ENCODE measurements around the gene LZTR1. TPM values are rescaled to one million over a fixed set of nuclear protein-coding genes. Genes with fewer than 3 reads are reported as not detected.

LZTR1 gene
- total and polyA plus RNA-seq, 4 donors: 7.9 to 32.5 (median 13.2) TPM

DNA sequence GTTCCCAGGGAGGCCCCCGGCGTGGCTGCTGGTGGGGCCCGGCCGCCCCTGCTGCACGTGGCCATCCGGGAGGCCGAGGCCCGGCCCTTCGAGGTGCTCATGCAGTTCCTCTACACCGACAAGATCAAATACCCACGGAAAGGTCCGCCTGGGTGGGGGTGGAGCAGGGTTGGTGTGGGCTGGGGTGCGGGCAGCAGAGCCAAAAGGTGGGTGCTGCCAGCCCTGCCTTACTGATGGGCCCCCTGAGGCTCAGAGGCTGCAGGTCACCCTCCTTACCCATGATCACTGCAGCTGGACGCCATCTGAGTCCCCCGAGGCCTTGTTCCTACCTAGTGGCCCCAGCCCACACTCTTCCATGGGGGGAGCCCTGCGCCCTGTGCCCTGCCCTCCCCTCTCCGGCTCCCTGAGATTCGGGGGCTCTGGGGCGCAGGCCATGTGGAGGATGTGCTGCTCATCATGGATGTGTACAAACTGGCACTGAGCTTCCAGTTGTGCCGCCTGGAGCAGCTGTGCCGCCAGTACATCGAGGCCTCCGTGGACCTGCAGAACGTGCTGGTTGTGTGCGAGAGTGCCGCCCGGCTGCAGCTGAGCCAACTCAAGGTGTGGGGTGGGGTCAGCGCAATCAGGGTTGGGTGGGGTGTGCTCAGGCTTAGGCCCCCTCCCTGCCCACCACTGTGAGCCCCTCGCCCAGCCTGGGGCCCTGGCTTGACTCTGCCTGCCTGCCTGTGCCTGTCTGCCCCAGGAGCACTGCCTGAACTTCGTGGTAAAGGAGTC lies 12.2 kb downstream of the LZTR1 start:
- no peak for DNase-seq (ENCODE audit: low spot score)
- H3K36me3 ChIP-seq (ENCODE audit: control insufficient read depth in 4 of 4, insufficient read depth in 3 of 4, low read depth in 1 of 4, low read length in 3 of 4): peaks cover 4 to 61% (median 13%) of the 10 kb centered on the region in 4 donors
- WGBS: 97% methylated on average over 30 of the region's 30 CpGs

DNA sequence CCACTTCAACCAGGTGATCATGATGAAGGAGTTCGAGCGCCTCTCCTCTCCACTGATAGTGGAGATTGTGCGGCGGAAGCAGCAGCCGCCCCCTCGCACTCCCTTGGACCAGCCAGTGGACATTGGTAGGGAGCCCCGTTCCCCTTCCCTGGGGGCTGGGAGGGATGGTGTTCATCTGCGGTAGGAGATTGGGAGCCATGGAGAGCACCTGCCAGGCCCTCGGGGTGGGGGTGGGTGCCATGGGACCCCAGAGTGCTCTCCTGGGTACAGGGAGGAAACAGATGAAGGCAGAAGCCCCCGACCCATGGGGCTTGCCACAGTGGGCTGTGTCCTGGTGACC lies 12.8 kb downstream of the LZTR1 start:
- H3K4me1 ChIP-seq (ENCODE audit: control insufficient read depth in 4 of 4, insufficient read depth in 4 of 4, low read length in 3 of 4): peaks cover 0 to 5% (median 2%) of the 10 kb centered on the region in 4 donors
- DNase-seq (ENCODE audit: low spot score): no peak
- TF ChIP-seq, protein P1, sequence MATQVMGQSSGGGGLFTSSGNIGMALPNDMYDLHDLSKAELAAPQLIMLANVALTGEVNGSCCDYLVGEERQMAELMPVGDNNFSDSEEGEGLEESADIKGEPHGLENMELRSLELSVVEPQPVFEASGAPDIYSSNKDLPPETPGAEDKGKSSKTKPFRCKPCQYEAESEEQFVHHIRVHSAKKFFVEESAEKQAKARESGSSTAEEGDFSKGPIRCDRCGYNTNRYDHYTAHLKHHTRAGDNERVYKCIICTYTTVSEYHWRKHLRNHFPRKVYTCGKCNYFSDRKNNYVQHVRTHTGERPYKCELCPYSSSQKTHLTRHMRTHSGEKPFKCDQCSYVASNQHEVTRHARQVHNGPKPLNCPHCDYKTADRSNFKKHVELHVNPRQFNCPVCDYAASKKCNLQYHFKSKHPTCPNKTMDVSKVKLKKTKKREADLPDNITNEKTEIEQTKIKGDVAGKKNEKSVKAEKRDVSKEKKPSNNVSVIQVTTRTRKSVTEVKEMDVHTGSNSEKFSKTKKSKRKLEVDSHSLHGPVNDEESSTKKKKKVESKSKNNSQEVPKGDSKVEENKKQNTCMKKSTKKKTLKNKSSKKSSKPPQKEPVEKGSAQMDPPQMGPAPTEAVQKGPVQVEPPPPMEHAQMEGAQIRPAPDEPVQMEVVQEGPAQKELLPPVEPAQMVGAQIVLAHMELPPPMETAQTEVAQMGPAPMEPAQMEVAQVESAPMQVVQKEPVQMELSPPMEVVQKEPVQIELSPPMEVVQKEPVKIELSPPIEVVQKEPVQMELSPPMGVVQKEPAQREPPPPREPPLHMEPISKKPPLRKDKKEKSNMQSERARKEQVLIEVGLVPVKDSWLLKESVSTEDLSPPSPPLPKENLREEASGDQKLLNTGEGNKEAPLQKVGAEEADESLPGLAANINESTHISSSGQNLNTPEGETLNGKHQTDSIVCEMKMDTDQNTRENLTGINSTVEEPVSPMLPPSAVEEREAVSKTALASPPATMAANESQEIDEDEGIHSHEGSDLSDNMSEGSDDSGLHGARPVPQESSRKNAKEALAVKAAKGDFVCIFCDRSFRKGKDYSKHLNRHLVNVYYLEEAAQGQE (IDR thresholded peaks at IDR 0.05): no peak
- 96% methylated on average over 10 of the region's 10 CpGs for WGBS
- no peak overlapping the region for H3K27ac ChIP-seq (ENCODE audit: low read depth in 1 of 2, low read length in 2 of 2)
- no peak overlapping the region for H3K4me3 ChIP-seq (ENCODE audit: low read depth in 1 of 3, low read length in 3 of 3)
- peaks cover 4 to 66% (median 13%) of the 10 kb centered on the region in 4 donors for H3K36me3 ChIP-seq (ENCODE audit: control insufficient read depth in 4 of 4, insufficient read depth in 3 of 4, low read depth in 1 of 4, low read length in 3 of 4)
- H3K27me3 ChIP-seq (ENCODE audit: control insufficient read depth in 4 of 4, insufficient read depth in 4 of 4, low read length in 3 of 4): no peaks in the 10 kb centered on the region
- no peaks in the 10 kb centered on the region for H3K9me3 ChIP-seq (ENCODE audit: control insufficient read depth in 4 of 4, low read length in 3 of 4)
- H3K9ac ChIP-seq (ENCODE audit: low read depth in 1 of 2, low read length in 2 of 2): no peak overlapping the region

More for the DNA sequence above, 12.2 kb downstream of the LZTR1 start:
- Histone ChIP-seq H3K9me3 (ENCODE audit: control insufficient read depth in 4 of 4, low read length in 3 of 4) (no peaks in the 10 kb centered on the region), H3K27me3 (ENCODE audit: control insufficient read depth in 4 of 4, insufficient read depth in 4 of 4, low read length in 3 of 4) (no peaks in the 10 kb centered on the region), H3K27ac (ENCODE audit: low read depth in 1 of 2, low read length in 2 of 2) (no peak overlapping the region), H3K9ac (ENCODE audit: low read depth in 1 of 2, low read length in 2 of 2) (no peak overlapping the region), H3K4me3 (ENCODE audit: low read depth in 1 of 3, low read length in 3 of 3) (no peak overlapping the region), H3K4me1 (ENCODE audit: control insufficient read depth in 4 of 4, insufficient read depth in 4 of 4, low read length in 3 of 4) (no peaks in the 10 kb centered on the region)
- TF ChIP-seq NR2F2 (IDR thresholded peaks at IDR 0.05) (no peak), JUND (IDR thresholded peaks at IDR 0.05) (no peak), HNF4G (IDR thresholded peaks at IDR 0.05) (no peak), FOXA2 (IDR thresholded peaks at IDR 0.05) (no peak)
- TF ChIP-seq, protein P2, sequence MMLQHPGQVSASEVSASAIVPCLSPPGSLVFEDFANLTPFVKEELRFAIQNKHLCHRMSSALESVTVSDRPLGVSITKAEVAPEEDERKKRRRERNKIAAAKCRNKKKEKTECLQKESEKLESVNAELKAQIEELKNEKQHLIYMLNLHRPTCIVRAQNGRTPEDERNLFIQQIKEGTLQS (IDR thresholded peaks at IDR 0.05): no peak
- TF ChIP-seq, protein P1 (IDR thresholded peaks at IDR 0.05): no peak

DNA sequence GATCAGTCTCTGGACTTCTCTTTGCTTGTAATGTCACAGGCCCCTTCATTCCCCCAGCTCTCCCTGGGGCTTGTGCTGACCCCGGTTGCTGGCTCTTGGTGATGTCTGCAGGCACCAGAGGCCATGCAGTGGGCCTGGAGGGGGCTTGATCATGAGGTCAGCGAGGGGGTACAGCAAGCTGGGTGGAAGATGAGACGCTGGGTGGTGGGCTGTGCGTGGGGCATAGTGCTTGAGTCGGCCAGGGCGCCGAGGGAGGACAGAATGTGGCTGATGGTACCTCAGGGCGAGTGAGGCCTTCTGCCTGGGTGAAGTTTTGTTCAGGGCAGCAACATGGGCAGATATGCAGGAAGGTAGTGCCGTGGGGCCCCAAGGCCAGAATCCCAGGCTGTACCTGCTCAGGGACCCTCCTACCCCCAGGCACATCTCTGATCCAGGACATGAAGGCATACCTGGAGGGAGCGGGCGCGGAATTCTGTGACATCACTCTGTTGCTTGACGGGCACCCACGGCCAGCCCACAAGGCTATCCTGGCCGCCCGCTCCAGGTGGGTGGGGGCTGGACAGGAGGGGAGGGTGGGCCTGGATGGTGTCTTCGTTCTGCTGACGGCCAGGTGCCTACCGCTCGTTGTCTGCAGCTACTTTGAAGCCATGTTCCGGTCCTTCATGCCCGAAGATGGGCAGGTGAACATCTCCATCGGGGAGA lies 13.4 kb downstream of the LZTR1 start:
- no peak overlapping the region for H3K4me3 ChIP-seq (ENCODE audit: low read depth in 1 of 3, low read length in 3 of 3)
- peaks cover 4 to 66% (median 13%) of the 10 kb centered on the region in 4 donors for H3K36me3 ChIP-seq (ENCODE audit: control insufficient read depth in 4 of 4, insufficient read depth in 3 of 4, low read depth in 1 of 4, low read length in 3 of 4)
- WGBS: 96% methylated on average over 23 of the region's 23 CpGs
- H3K27me3 ChIP-seq (ENCODE audit: control insufficient read depth in 4 of 4, insufficient read depth in 4 of 4, low read length in 3 of 4): no peaks in the 10 kb centered on the region
- no peak for TF ChIP-seq JUND (IDR thresholded peaks at IDR 0.05)
- no peak for DNase-seq (ENCODE audit: low spot score)
- peaks cover 3 to 11% (median 6%) of the 10 kb centered on the region in 4 donors for H3K4me1 ChIP-seq (ENCODE audit: control insufficient read depth in 4 of 4, insufficient read depth in 4 of 4, low read length in 3 of 4)
- H3K9me3 ChIP-seq (ENCODE audit: control insufficient read depth in 4 of 4, low read length in 3 of 4): no peaks in the 10 kb centered on the region
- no peak overlapping the region for H3K27ac ChIP-seq (ENCODE audit: low read depth in 1 of 2, low read length in 2 of 2)
- H3K9ac ChIP-seq (ENCODE audit: low read depth in 1 of 2, low read length in 2 of 2): no peak overlapping the region

All from liver (tissue), 9 donors.